Mesenchymal stem cell (in vitro differentiated cells and primary cell): ENCODE results near the gene PPTC7.
"Not testable (repeated sequence)": the region's sequence is repeated elsewhere in the genome, so short reads cannot be mapped to it uniquely, and the experiment has no call there.

Source experiments
- DNase-seq: peaks from one replicate; pipeline ENCODE4 v3.0.0-alpha.2; 2013
- H2AFZ ChIP-seq: one replicate; pipeline ENCODE4 v1.6.1; 2013; ENCODE audit warnings: low read depth, mild to moderate bottlenecking, control low read depth, inconsistent platforms, low read length, moderate library complexity
- H2AK5ac ChIP-seq: 2 replicates; pipeline ENCODE4 v1.6.1; 2013; ENCODE audit warnings: low read length, moderate library complexity, mild to moderate bottlenecking, inconsistent platforms; ENCODE audit not compliant: severe bottlenecking
- H2BK120ac ChIP-seq: one replicate; pipeline ENCODE4 v1.6.1; 2013; ENCODE audit warnings: low read depth, mild to moderate bottlenecking, inconsistent platforms, low read length, moderate library complexity
- H2BK12ac ChIP-seq, 2 experiments: one replicate each; pipeline ENCODE4 v1.6.1; 2013; ENCODE audit warnings: inconsistent platforms in 2 of 2, low read length in 2 of 2, mild to moderate bottlenecking in 2 of 2, moderate library complexity in 2 of 2, control low read depth in 1 of 2
- H2BK15ac ChIP-seq: one replicate; pipeline ENCODE4 v1.6.1; 2013; ENCODE audit warnings: mild to moderate bottlenecking, low read depth, inconsistent platforms; ENCODE audit not compliant: poor library complexity, severe bottlenecking
- H2BK5ac ChIP-seq: 2 replicates; pipeline ENCODE4 v1.6.1; 2013; ENCODE audit warnings: low read depth, mild to moderate bottlenecking, low read length, control low read depth, inconsistent platforms; ENCODE audit not compliant: poor library complexity, severe bottlenecking
- H3K14ac ChIP-seq, 2 experiments: one replicate each; pipeline ENCODE4 v1.6.1; 2013; ENCODE audit warnings: inconsistent platforms in 2 of 2, low read length in 2 of 2, control low read depth in 1 of 2, mild to moderate bottlenecking in 1 of 2, moderate library complexity in 1 of 2
- H3K18ac ChIP-seq, 2 experiments: one replicate each; pipeline ENCODE4 v1.6.1; 2013; ENCODE audit warnings: inconsistent platforms in 2 of 2, low read length in 2 of 2, control low read depth in 1 of 2, low read depth in 1 of 2, mild to moderate bottlenecking in 1 of 2
- H3K23ac ChIP-seq, 2 experiments: one replicate each; pipeline ENCODE4 v1.6.1; 2013; ENCODE audit warnings: inconsistent platforms in 2 of 2, low read length in 2 of 2, mild to moderate bottlenecking in 2 of 2, moderate library complexity in 2 of 2, control low read depth in 1 of 2
- H3K27ac ChIP-seq: 2 replicates; pipeline ENCODE4 v1.5.1; 2013; ENCODE audit warnings: mild to moderate bottlenecking, moderate library complexity, low read length, control low read depth, inconsistent platforms; ENCODE audit not compliant: poor library complexity, severe bottlenecking
- H3K27me3 ChIP-seq, 2 experiments: 2 replicates each; pipeline versions ENCODE4 v1.6.1 to v1.7.0; 2013; ENCODE audit warnings: low read length in 2 of 2, mild to moderate bottlenecking in 2 of 2, moderate library complexity in 2 of 2, control low read depth in 1 of 2, inconsistent platforms in 1 of 2; ENCODE audit not compliant: control insufficient read depth in 1 of 2, insufficient read depth in 1 of 2
- H3K36me3 ChIP-seq, 2 experiments: 2 replicates each; pipeline versions ENCODE4 v1.6.1 to v1.7.0; 2013; ENCODE audit warnings: low read length in 2 of 2, control low read depth in 1 of 2, inconsistent platforms in 1 of 2, low read depth in 1 of 2, mild to moderate bottlenecking in 1 of 2; ENCODE audit not compliant: insufficient read depth in 2 of 2, control insufficient read depth in 1 of 2
- H3K4ac ChIP-seq, 2 experiments: one replicate each; pipeline ENCODE4 v1.6.1; 2013; ENCODE audit warnings: inconsistent platforms in 2 of 2, low read length in 2 of 2, mild to moderate bottlenecking in 2 of 2, moderate library complexity in 2 of 2, control low read depth in 1 of 2, low read depth in 1 of 2
- H3K4me1 ChIP-seq: 2 replicates; pipeline ENCODE4 v1.6.1; 2013; ENCODE audit warnings: low read depth, low read length, control low read depth; ENCODE audit not compliant: control insufficient read depth, insufficient read depth
- H3K4me2 ChIP-seq: 2 replicates; pipeline ENCODE4 v1.6.1; 2013; ENCODE audit warnings: low read length, mild to moderate bottlenecking, inconsistent platforms; ENCODE audit not compliant: poor library complexity, severe bottlenecking
- H3K4me3 ChIP-seq, 2 experiments: 2 replicates each; pipeline versions ENCODE4 v1.5.1 to v1.7.0; 2013; ENCODE audit warnings: low read length in 2 of 2, mild to moderate bottlenecking in 2 of 2, control low read depth in 1 of 2, low read depth in 1 of 2; ENCODE audit not compliant: insufficient read depth in 1 of 2
- H3K79me1 ChIP-seq: replicated peaks from 2 replicates; pipeline ENCODE4 v1.6.1; 2013; ENCODE audit warnings: mild to moderate bottlenecking, control low read depth, low read length, inconsistent platforms; ENCODE audit not compliant: poor library complexity, severe bottlenecking
- H3K9ac ChIP-seq: 2 replicates; pipeline ENCODE4 v1.7.0; 2013; ENCODE audit warnings: mild to moderate bottlenecking, low read length, moderate library complexity
- H3K9me3 ChIP-seq: 2 replicates; pipeline ENCODE4 v1.7.0; 2013; ENCODE audit warnings: mild to moderate bottlenecking, low read length; ENCODE audit not compliant: control insufficient read depth
- H4K8ac ChIP-seq: one replicate; pipeline ENCODE4 v1.6.1; 2013; ENCODE audit warnings: inconsistent platforms, mild to moderate bottlenecking, low read length, moderate library complexity
- H4K91ac ChIP-seq: one replicate; pipeline ENCODE4 v1.6.1; 2013; ENCODE audit warnings: mild to moderate bottlenecking, low read length, inconsistent platforms
- WGBS: methylation state at CpG from one replicate; pipeline ENCODE4 v1.1.7; 2013; ENCODE audit warnings: mixed read lengths; 5-methylcytosine and 5-hydroxymethylcytosine counted together

Gene PPTC7

DNA sequence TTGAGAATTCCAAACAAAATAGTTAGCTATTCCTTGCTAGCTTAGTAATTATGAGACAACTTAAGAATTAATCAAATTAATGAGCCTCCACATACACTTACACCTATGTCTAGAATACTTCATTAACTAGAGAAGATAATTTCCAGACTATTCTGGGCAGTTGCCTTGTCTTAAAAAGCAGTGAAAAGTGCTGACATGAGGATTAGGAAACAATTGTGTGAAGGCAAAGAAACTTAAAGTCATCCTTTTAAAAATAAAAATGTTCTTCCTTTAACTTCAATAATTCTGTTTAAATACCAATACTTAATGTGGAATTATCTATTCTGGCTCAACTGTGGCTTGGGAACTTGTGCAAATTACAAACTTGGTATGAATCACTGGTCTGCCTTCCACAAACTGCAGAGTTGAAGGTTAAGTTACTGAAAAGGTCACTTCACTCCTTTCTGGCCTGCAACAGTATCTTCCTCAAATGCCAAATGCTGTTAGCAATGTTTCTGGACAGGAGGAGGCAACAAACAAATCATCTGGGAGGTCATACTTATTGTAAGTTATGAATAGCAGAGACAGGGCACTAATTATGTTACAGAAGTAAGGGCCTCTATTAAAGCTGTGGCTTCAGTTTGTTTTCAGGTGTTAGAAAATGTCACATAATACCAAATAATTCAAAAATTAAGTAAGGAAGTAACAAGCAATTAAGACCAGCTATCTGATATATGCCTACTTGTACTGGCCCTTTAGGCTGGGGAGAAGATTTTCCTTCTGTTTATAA is 19.2 kb downstream of the PPTC7 start:
- no peak overlapping the region for H3K4me3 ChIP-seq
- DNase-seq = peak; percentile 69

GRCh38 chr12:110562386-110562785 is 20.7 kb downstream of the PPTC7 start:
- not testable (repeated sequence) for H3K27me3 ChIP-seq, H2BK12ac ChIP-seq, H3K4me2 ChIP-seq, H3K4me1 ChIP-seq, H3K4me3 ChIP-seq, DNase-seq, H2BK120ac ChIP-seq, H4K91ac ChIP-seq, H4K8ac ChIP-seq, H3K18ac ChIP-seq, H2AK5ac ChIP-seq, H3K23ac ChIP-seq, H2BK15ac ChIP-seq, H2AFZ ChIP-seq, H3K9me3 ChIP-seq, H3K36me3 ChIP-seq, H2BK5ac ChIP-seq, H3K14ac ChIP-seq
- peak overlapping the region; percentile 12 for H3K27ac ChIP-seq
- 91% methylated on average over 5 of the region's 5 CpGs for WGBS
- peaks cover 23% of the 10 kb centered on the region for H3K79me1 ChIP-seq
- H3K9ac ChIP-seq = peak overlapping the region; percentile 81
- H3K4ac ChIP-seq = peak overlapping the region in 1 of 2 experiments; percentile 37

More for the DNA sequence above, 19.2 kb downstream of the PPTC7 start:
- Histone ChIP-seq H3K4me2 (no peak overlapping the region), H3K4ac (no peak overlapping the region), H3K18ac (no peak overlapping the region), H3K9me3 (no peaks in the 10 kb centered on the region), H3K4me1 (peaks cover 9% of the 10 kb centered on the region), H3K9ac (peak overlapping the region; percentile 54), H2AFZ (no peak overlapping the region), H3K36me3 (no peaks in the 10 kb centered on the region), H4K91ac (no peak overlapping the region), H3K14ac (no peak overlapping the region), H2BK5ac (no peak overlapping the region), H2AK5ac (no peak overlapping the region), H3K27me3 (no peaks in the 10 kb centered on the region), H2BK12ac (no peak overlapping the region), H2BK15ac (no peak overlapping the region), H3K23ac (no peak overlapping the region), H4K8ac (no peak overlapping the region), H3K79me1 (peaks cover 29% of the 10 kb centered on the region), H3K27ac (no peak overlapping the region), H2BK120ac (no peak overlapping the region)

- Histone ChIP-seq H3K18ac (no peak overlapping the region), H3K4me3 (no peak overlapping the region), H3K23ac (no peak overlapping the region), H3K4ac (no peak overlapping the region), H3K79me1 (peaks cover 18% of the 10 kb centered on the region), H4K91ac (no peak overlapping the region), H4K8ac (no peak overlapping the region), H3K14ac (no peak overlapping the region), H2BK15ac (no peak overlapping the region), H3K4me2 (peak overlapping the region; percentile 25), H2BK5ac (peak overlapping the region; percentile 21), H3K9ac (peak overlapping the region; percentile 81), H3K4me1 (peaks cover 11% of the 10 kb centered on the region), H2BK12ac (no peak overlapping the region), H2AK5ac (no peak overlapping the region), H3K27ac (peak overlapping the region; percentile 74), H3K27me3 (no peaks in the 10 kb centered on the region), H3K36me3 (no peaks in the 10 kb centered on the region), H2BK120ac (no peak overlapping the region), H2AFZ (no peak overlapping the region), H3K9me3 (no peaks in the 10 kb centered on the region)
- no peak for DNase-seq
- WGBS = 95% methylated on average over 15 of the region's 15 CpGs
Measured at GRCh38 chr12:110561471-110562201, 21.5 kb downstream of the PPTC7 start.

DNA sequence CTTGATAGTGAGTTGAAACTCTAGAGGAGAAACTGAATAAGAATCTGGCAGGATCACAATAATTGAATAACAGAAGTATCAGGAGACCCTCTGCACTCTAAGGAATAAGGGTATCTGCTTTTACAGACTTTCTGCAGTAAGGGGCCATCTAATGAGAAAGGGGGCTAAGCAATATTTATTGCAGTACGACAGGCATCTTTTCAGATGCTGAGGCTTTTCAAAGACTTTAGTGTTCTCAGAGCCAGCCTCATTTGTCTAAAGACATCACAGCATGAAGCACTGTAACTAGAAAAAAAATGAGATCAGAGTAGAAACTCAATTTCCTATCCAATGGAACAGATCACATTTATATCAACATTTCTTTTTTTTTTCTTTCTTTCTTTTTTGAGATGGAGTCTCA is 22.2 kb downstream of the PPTC7 start:
- DNase-seq = no peak
- Histone ChIP-seq H3K27me3 (no peaks in the 10 kb centered on the region), H3K9ac (peak overlapping the region; percentile 1), H3K18ac (no peak overlapping the region), H2BK5ac (no peak overlapping the region), H3K23ac (no peak overlapping the region), H4K8ac (no peak overlapping the region), H2AFZ (no peak overlapping the region), H3K79me1 (peaks cover 16% of the 10 kb centered on the region), H2BK12ac (no peak overlapping the region), H2BK120ac (no peak overlapping the region), H3K9me3 (no peaks in the 10 kb centered on the region), H3K4me2 (no peak overlapping the region), H2BK15ac (no peak overlapping the region), H3K4ac (no peak overlapping the region), H3K4me3 (no peak overlapping the region), H3K4me1 (peaks cover 11% of the 10 kb centered on the region), H2AK5ac (no peak overlapping the region), H3K36me3 (no peaks in the 10 kb centered on the region), H3K27ac (no peak overlapping the region), H4K91ac (no peak overlapping the region), H3K14ac (no peak overlapping the region)
- no CpG with 5 or more reads among the region's 1 CpG for WGBS
